Activated T-helper 9 cell treated with anti-CD3 and anti-CD28 coated beads, Interleukin-2, amount 50 U/mL, for 16 hours (primary cell): ENCODE results near the gene EML4.
"Not testable (repeated sequence)": the region's sequence is repeated elsewhere in the genome, so short reads cannot be mapped to it uniquely, and the experiment has no call there.

Source experiments
- DNase-seq: peaks from one replicate; pipeline ENCODE4 v3.0.0-alpha.2; 2020; ENCODE audit warnings: low read depth

Gene EML4

GRCh38 chr2:42171396-42171980, 2.3 kb downstream of the EML4 start:
- DNase-seq: no peak

GRCh38 chr2:42172020-42172419, 2.9 kb downstream of the EML4 start:
- DNase-seq: no peak

- DNase-seq: no peak
Observed at GRCh38 chr2:42172566-42172965, 3.4 kb downstream of the EML4 start.

GRCh38 chr2:42173467-42173866, 4.3 kb downstream of the EML4 start:
- DNase-seq: not testable (repeated sequence)

GRCh38 chr2:42176992-42177738, 8.0 kb downstream of the EML4 start:
- no peak for DNase-seq

GRCh38 chr2:42178335-42178734, 9.2 kb downstream of the EML4 start:
- no peak for DNase-seq

- no peak for DNase-seq
Observed at GRCh38 chr2:42180300-42180699, 11.1 kb downstream of the EML4 start.

- DNase-seq: no peak
Observed at GRCh38 chr2:42182654-42183308, 13.6 kb downstream of the EML4 start.

- DNase-seq: no peak
Observed at GRCh38 chr2:42183775-42184174, 14.6 kb downstream of the EML4 start.

GRCh38 chr2:42184346-42184745, 15.2 kb downstream of the EML4 start:
- no peak for DNase-seq

- DNase-seq: no peak
Observed at GRCh38 chr2:42185220-42185921, 16.2 kb downstream of the EML4 start.

GRCh38 chr2:42186366-42186765, 17.2 kb downstream of the EML4 start:
- DNase-seq: no peak

GRCh38 chr2:42186945-42187632, 17.9 kb downstream of the EML4 start:
- no peak for DNase-seq

GRCh38 chr2:42187886-42188285, 18.7 kb downstream of the EML4 start:
- no peak for DNase-seq

GRCh38 chr2:42189235-42189566, 20.0 kb downstream of the EML4 start:
- no peak for DNase-seq

- no peak for DNase-seq
Observed at GRCh38 chr2:42190191-42190590, 21.0 kb downstream of the EML4 start.

- no peak for DNase-seq
Observed at GRCh38 chr2:42191285-42192009, 22.3 kb downstream of the EML4 start.

GRCh38 chr2:42192010-42192373, 22.8 kb downstream of the EML4 start:
- no peak for DNase-seq

GRCh38 chr2:42192652-42193566, 23.8 kb downstream of the EML4 start:
- DNase-seq: no peak

- no peak for DNase-seq
Observed at GRCh38 chr2:42193722-42194187, 24.6 kb downstream of the EML4 start.
